Hematopoietic multipotent progenitor cell treated with erythropoietin and hydrocortisone succinate and interleukin-3 and kit ligand, for 4 days (in vitro differentiated cells): ENCODE results near the gene ERBB4.
"Not testable (repeated sequence)": the region's sequence is repeated elsewhere in the genome, so short reads cannot be mapped to it uniquely, and the experiment has no call there.

ENCODE experiments used
- DNase-seq: peaks from one replicate; pipeline ENCODE4 v3.0.0-alpha.2; 2015

ERBB4 gene

GRCh38 chr2:212193803-212194202 is 344.8 kb downstream of the ERBB4 start:
- DNase-seq, result no peak

GRCh38 chr2:212193056-212193455 is 345.5 kb downstream of the ERBB4 start:
- DNase-seq, result no peak

- DNase-seq, result not testable (repeated sequence)
Measured at GRCh38 chr2:212191438-212191837, 347.2 kb downstream of the ERBB4 start.

- no peak for DNase-seq
Measured at GRCh38 chr2:212186166-212186565, 352.4 kb downstream of the ERBB4 start.

DNA sequence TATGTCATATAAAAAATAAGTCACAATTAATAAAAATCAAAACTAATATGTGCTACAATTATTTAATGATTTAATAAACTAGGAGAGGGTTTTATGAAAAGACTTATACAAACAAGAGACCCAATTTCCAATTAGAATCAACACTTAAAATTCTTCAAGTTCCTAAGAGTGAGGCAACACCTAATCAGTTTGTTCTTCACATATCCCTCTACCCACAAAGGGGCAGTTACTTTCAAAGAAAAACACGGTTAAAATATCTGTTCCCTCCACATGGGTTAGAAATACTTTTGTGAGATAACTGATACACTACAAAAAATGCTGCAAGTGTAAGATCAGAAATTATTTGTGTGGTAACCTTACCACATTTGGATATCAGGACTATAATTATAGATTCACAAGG is 357.0 kb downstream of the ERBB4 start:
- no peak for DNase-seq

- no peak for DNase-seq
Measured at GRCh38 chr2:212180408-212181083, 358.1 kb downstream of the ERBB4 start.

DNA sequence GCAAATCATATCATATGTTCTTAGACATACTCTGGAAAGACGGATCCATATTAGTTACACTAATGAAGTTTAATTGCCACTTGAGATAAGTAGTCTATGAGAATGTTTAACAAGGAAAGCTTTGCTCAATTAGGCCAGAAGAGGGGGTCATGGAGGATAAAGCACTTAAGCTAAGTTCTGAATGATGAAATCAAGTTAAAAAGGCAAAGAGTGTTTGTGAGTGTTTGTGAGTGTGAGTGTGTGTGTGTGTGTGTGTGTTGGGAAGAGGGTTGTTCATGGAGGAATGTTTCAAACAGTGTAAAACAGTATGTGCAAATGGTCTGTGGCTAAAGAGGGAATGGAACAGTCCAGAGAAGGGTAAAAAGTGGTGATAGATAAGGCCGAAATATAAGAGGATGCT is 360.9 kb downstream of the ERBB4 start:
- peak; percentile 11 for DNase-seq

- no peak for DNase-seq
Measured at GRCh38 chr2:212176151-212176550, 362.5 kb downstream of the ERBB4 start.

DNA sequence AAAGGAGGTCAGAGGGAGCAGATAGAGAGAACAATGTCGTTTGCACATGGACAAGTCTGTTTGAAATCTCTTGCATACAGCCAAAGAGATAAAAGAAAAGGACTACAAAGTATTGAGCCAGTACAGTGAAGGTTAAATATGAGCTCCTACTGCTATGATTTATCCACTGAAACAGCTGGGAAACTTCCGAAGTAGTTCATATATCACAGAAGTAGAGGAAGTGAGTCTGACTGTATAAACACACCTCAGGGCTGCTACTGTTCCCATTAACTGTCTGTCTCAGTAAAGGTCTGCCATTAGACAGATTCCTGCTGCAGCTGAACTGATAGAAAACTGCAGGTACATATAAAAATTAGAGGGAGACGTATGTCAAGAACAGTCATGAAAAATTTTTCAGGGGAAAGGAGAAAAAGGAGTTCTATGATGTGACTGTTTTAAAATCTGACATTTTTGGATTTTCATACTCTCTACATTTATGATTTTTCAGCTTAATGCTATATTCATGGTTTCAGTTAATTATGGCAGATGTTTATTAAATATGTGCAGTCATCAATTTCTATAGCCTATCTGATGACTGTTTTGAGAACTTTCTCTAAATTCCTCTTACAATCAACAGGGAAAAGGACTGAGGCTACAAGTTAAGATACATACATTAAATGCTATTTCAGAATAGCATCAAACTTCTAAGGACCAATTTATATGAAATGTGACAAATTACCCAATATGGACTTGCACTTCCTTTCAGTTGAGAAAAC is 364.7 kb downstream of the ERBB4 start:
- DNase-seq, result no peak

GRCh38 chr2:212173331-212173730 is 365.3 kb downstream of the ERBB4 start:
- no peak for DNase-seq

GRCh38 chr2:212170382-212170781 is 368.2 kb downstream of the ERBB4 start:
- DNase-seq, result no peak

DNA sequence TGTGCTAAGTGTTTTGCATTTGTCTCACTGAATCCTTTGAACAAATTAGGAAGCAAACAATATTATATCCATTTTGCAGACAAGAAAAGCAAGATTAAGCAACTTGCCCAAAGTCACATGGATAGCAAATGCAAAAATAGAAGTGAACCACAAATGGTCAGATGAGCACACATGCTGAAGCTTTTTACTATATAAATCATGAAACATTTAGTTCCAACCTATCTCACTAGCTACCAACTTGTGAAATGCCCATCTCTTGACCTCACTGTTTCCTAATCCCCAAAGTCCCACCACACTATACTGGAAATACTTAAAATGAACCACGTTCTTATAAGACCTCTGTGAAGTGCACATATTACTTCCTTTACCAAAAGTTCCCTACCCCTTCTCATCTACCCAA is 380.5 kb downstream of the ERBB4 start:
- DNase-seq, result no peak

DNA sequence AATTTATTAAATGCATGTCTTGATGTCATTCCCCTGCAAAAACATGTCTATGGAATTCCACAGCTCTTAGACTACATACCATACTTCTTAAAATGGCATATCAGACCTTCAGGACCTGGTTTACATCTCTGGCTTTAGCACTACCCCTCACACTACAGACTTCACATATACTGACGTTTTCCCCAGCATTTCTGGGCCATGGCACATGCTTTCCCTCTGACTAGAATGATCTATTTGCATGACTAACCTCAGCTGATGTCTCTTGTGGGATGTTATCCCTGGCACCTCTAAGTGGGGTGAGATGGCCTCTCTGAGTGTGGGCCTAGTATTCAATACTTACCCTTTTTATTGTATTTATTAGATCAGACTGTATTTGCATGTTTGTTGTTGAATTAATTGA is 381.6 kb downstream of the ERBB4 start:
- no peak for DNase-seq

DNA sequence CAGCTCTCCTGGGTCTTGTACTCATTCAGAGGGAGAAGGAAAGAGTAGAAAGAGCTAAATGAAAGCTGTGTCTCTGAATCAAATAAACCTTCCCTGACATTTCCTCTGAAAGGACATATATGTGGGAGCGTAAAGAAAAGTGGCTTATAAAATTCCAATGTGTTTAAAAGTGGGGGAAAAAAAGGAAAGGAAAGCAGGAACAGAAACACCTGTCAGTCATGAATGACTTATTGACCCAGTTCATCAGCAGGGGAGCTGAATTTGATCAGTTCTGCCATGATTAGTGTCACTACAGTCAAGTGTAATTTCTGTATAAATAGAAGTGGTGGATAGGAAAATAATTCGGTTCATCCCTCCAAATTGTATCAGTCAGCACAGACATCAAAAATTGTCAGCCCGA is 382.5 kb downstream of the ERBB4 start:
- DNase-seq, result no peak

DNA sequence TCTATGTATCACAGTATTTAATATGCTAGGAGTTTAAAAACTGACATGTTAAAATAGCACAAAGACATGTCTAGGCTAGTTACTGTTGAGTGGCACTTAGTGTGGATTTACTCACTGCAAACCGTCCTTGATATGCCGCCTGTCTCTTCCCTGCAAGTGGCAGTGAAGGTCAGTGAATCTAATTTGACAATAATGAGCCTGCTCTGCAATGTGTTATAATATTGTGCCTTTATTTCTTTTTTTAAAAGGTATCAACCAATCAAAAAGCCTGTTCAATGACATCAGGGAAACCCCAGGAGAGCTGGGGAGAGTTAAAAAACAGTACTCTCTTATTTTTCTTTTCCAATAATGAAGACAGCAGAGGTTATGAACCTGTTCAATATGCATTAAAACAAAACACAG is 384.1 kb downstream of the ERBB4 start:
- DNase-seq, result no peak

DNA sequence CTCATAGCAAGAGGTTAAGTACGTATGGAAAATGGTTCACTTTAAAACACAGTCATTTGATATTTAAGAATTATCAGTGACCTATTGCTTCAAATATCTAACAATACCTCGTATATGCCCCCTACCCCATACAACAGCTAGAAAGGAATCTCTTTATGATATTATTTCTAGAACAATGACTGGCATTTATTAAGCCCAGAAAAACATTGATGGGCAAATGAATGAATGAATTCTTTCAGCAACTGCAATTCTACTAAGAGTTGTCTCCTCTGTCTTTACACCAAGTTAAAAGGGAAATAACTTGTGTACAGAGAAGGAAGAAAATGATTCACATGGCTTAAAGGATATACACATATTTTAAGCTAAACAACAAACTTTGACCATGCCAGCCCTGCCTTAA is 384.7 kb downstream of the ERBB4 start:
- DNase-seq, result no peak

DNA sequence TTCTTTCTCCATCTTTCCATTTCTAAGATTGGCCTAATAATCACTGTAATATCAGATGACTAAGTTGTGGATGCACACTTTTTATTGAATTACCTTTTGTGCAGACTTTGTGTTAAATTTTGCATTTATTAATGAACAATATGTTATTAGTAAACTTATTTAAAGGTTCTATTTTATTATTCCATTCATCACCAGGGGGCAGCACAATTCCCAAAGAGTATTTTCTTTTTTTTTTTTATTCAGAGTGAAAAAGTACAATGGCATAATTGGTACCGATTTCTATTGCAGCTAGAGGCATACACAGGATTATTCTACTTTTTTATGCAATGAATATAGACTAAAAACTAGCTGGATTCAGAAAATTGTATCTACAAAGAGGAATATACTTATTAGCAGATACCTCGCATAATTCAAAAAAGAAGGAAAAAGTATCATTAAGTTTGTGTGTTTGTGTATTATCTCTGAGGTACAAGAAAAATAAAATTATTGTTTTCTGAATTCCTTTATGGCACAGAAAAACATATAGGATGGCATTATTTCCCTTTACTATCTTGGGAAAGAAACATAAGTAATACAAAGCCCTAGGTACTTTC is 390.6 kb downstream of the ERBB4 start:
- peak; percentile 56 for DNase-seq

DNA sequence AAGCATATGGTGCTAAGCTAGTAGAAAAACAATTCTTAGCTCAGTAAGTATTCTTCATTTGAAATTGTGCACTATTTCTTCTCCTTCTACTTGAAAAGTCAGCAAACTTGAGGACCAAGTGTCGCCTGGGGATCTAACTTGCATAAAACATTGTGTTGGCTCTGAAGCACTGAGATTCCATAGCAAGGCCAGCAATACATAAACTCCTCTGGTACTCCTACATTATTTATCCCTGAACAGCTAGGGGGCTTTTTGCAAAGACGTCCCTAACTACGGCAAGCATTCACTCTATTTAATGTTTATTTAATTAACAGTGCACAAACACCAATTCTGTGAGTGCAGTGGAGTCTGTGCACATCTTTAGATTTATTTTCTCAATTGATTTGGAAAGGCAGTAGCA is 392.2 kb downstream of the ERBB4 start:
- DNase-seq, result no peak

- DNase-seq, result no peak
Measured at GRCh38 chr2:212145121-212145520, 393.5 kb downstream of the ERBB4 start.

DNA sequence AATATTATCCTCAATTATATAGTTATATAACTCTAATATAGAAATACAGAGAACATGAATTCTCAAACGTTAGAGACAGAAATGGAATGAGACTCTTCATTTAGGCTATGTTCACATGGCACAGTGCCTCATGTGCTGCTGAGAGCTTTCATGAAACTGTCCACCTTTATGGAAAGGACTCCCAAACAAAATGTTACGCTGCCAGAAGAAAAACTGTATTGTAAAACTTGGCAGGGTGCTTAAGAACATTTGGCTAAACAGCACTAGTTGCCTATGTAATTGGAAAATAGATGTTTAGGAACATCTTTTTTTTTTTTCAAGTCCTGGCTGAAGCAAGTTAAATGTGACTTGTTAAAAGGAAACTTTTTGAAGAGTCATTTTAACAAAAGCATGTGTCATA is 396.0 kb downstream of the ERBB4 start:
- DNase-seq, result no peak

- no peak for DNase-seq
Measured at GRCh38 chr2:212141499-212141898, 397.1 kb downstream of the ERBB4 start.

DNA sequence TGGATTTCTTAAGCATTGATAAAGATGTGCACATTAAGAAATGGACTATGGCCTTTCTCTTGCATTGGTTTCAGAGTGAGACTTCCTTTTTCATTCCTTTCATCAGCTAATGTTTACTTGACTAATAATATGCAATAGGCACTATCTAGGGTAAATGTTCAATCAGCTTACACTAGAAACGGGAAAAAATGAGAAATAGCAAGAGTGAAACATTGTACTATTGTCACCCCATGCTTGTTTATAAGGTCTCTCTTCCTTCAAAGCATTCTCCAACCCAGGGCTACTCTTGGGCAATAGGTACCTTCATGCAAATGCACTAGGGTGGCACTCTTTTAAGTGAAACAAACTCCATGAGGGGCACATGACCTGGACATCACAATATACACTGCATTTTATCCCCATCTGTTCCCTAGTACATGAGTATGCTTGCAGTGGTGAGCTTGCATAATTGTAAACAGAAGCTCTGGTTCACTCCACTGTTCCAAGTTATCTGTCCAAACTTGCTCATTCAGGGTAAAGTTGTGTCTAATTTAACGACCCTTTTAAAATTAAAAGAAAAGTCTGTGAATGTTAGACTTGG is 402.3 kb downstream of the ERBB4 start:
- no peak for DNase-seq

DNA sequence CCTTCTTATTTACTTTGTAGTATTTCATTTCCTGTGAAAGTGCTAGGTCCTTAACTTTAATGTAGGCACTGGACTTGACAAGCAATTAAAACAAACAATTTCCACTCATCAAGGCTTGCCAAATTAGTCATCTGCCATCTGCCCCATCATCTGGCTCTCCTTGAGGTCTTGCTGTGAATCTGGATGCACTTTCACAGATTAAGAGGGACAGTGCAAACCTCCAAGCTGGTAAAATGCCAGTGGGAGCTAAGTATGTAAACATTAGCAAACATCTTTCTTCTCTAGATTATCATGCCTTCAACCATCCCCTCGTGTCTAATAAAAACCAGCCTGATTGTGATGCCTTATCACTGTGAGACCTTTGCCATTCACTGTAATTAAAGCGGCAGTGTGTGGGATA is 402.9 kb downstream of the ERBB4 start:
- no peak for DNase-seq

- DNase-seq, result no peak
Measured at GRCh38 chr2:212133337-212133736, 405.3 kb downstream of the ERBB4 start.
